IMR-90 (cell line): ENCODE results near the gene LCP1. TPM values are rescaled to one million over a fixed set of nuclear protein-coding genes. Genes with fewer than 3 reads are reported as not detected.

Source experiments
- ATAC-seq: fragments of 200-7000 bp; cut with Tn5 transposase; 2 replicates; pipeline ENCODE4 v1.9.1; 2020; ENCODE audit warnings: low read depth, mild to moderate bottlenecking, moderate library complexity
- BruUV-seq: library from RNA; stranded (reverse); fragments of 400-500 nt; replicated peaks from 2 replicates; lab custom pipeline; 2021; lab: Mats Ljungman, UMichigan
- CTCF ChIA-PET: fragments of 300-600 bp; formaldehyde crosslinking; extraction: SDS; loops from one replicate; lab custom pipeline; 2021; ENCODE audit warnings: antibody characterized with exemption; lab: Yijun Ruan, JAX
- POLR2A ChIA-PET: fragments of 300-600 bp; sonication (Branson Sonifier 250); formaldehyde crosslinking; loops from one replicate; lab custom pipeline; 2022; ENCODE audit warnings: antibody characterized with exemption; ENCODE audit not compliant: unreplicated experiment; lab: Charles Lee
- DNase-seq: peaks from one replicate; pipeline ENCODE4 v3.0.0; 2013
- H2AFZ ChIP-seq: replicated peaks from 2 replicates; pipeline ENCODE3; 2013; ENCODE audit warnings: low read length, mild to moderate bottlenecking; ENCODE audit not compliant: poor library complexity
- H2AK5ac ChIP-seq: 2 replicates; pipeline ENCODE4 v1.6.1; 2013; ENCODE audit warnings: low read depth, low read length, inconsistent platforms
- H2AK9ac ChIP-seq: replicated peaks from 2 replicates; pipeline ENCODE3; 2013; ENCODE audit warnings: mild to moderate bottlenecking, low read depth, low read length, moderate library complexity; ENCODE audit not compliant: poor library complexity
- H2BK120ac ChIP-seq: 2 replicates; pipeline ENCODE4 v1.6.1; 2013; ENCODE audit warnings: low read depth, low read length, inconsistent platforms
- H2BK15ac ChIP-seq: 3 replicates; pipeline ENCODE4 v1.6.1; 2013; ENCODE audit warnings: low read depth, low read length, inconsistent platforms
- H2BK20ac ChIP-seq: 2 replicates; pipeline ENCODE4 v1.6.1; 2013; ENCODE audit warnings: low read depth, mild to moderate bottlenecking, inconsistent platforms, low read length, moderate library complexity
- H2BK5ac ChIP-seq: 2 replicates; pipeline ENCODE4 v1.6.1; 2013; ENCODE audit warnings: mild to moderate bottlenecking, low read depth, low read length, inconsistent platforms; ENCODE audit not compliant: poor library complexity, severe bottlenecking
- H3K14ac ChIP-seq: replicated peaks from 2 replicates; pipeline ENCODE4 v1.6.1; 2013; ENCODE audit warnings: low read depth, low read length, inconsistent platforms
- H3K18ac ChIP-seq: 2 replicates; pipeline ENCODE4 v1.6.1; 2013; ENCODE audit warnings: low read depth, low read length, control low read depth
- H3K23ac ChIP-seq: 2 replicates; pipeline ENCODE4 v1.6.1; 2013; ENCODE audit warnings: low read depth, low read length, inconsistent platforms
- H3K27ac ChIP-seq: 2 replicates; pipeline ENCODE4 v1.5.1; 2013; ENCODE audit warnings: mild to moderate bottlenecking, control low read depth, low read length; ENCODE audit not compliant: insufficient read depth
- H3K27me3 ChIP-seq: 2 replicates; pipeline ENCODE4 v1.6.1; 2013; ENCODE audit warnings: low read length; ENCODE audit not compliant: control insufficient read depth, insufficient read depth
- H3K36me3 ChIP-seq: 2 replicates; pipeline ENCODE4 v1.6.1; 2013; ENCODE audit warnings: low read length, mixed read lengths; ENCODE audit not compliant: control insufficient read depth, insufficient read depth
- H3K4ac ChIP-seq: 2 replicates; pipeline ENCODE4 v1.6.1; 2013; ENCODE audit warnings: low read depth, low read length, inconsistent platforms
- H3K4me1 ChIP-seq: 2 replicates; pipeline ENCODE4 v1.6.1; 2013; ENCODE audit warnings: low read length, mixed read lengths; ENCODE audit not compliant: control insufficient read depth, insufficient read depth
- H3K4me2 ChIP-seq: 2 replicates; pipeline ENCODE4 v1.6.1; 2013; ENCODE audit warnings: low read depth, mild to moderate bottlenecking, control low read depth, low read length, moderate library complexity
- H3K4me3 ChIP-seq: 2 replicates; pipeline ENCODE4 v1.5.1; 2013; ENCODE audit warnings: low read depth, mild to moderate bottlenecking, control low read depth, low read length, moderate library complexity; ENCODE audit not compliant: insufficient read depth
- H3K56ac ChIP-seq: 2 replicates; pipeline ENCODE4 v1.6.1; 2013; ENCODE audit warnings: low read length, inconsistent platforms; ENCODE audit not compliant: insufficient read depth; ENCODE audit errors: extremely low read depth
- H3K79me1 ChIP-seq, 2 experiments: 2 replicates each; pipeline ENCODE4 v1.6.1; 2013; ENCODE audit warnings: low read length in 2 of 2, inconsistent platforms in 1 of 2, low read depth in 1 of 2
- H3K9ac ChIP-seq: 2 replicates; pipeline ENCODE4 v1.6.1; 2013; ENCODE audit warnings: low read depth, low read length, control low read depth
- H3K9me1 ChIP-seq: 2 replicates; pipeline ENCODE4 v1.6.1; 2013; ENCODE audit warnings: low read length, inconsistent platforms; ENCODE audit not compliant: insufficient read depth
- H3K9me3 ChIP-seq: 2 replicates; pipeline ENCODE4 v1.6.1; 2013; ENCODE audit warnings: low read length; ENCODE audit not compliant: control insufficient read depth, insufficient read depth
- H4K20me1 ChIP-seq: 2 replicates; pipeline ENCODE4 v1.6.1; 2013; ENCODE audit warnings: low read length, inconsistent platforms; ENCODE audit not compliant: insufficient read depth
- H4K5ac ChIP-seq: 2 replicates; pipeline ENCODE4 v1.6.1; 2013; ENCODE audit warnings: mild to moderate bottlenecking, low read depth, low read length, control low read depth
- H4K8ac ChIP-seq, 2 experiments: 2 replicates each; pipeline ENCODE4 v1.6.1; 2013; ENCODE audit warnings: low read depth in 2 of 2, low read length in 2 of 2, control low read depth in 1 of 2, inconsistent platforms in 1 of 2
- H4K91ac ChIP-seq: 2 replicates; pipeline ENCODE4 v1.6.1; 2013; ENCODE audit warnings: low read depth, low read length, inconsistent platforms; ENCODE audit not compliant: insufficient read depth
- BHLHE40 ChIP-seq: fragments of 150-350 bp; IDR thresholded peaks from 2 replicates; pipeline ENCODE4 v1.6.1; 2016; ENCODE audit warnings: mild to moderate bottlenecking, low read depth, low read length
- CEBPB ChIP-seq: IDR thresholded peaks from 2 replicates; pipeline ENCODE4 v1.6.1; 2012; ENCODE audit warnings: low read depth, low read length, improper control_type of control experiment
- CHD1 ChIP-seq: IDR thresholded peaks from 2 replicates; pipeline ENCODE4 v1.6.1; 2012; ENCODE audit warnings: low read depth, low read length, improper control_type of control experiment
- ELK1 ChIP-seq: fragments of 150-350 bp; IDR thresholded peaks from 2 replicates; pipeline ENCODE4 v1.6.1; 2016; ENCODE audit warnings: low read depth, mild to moderate bottlenecking, low read length, moderate library complexity, borderline replicate concordance
- FOS ChIP-seq: fragments of 150-350 bp; IDR thresholded peaks from 2 replicates; pipeline ENCODE4 v1.6.1; 2016; ENCODE audit warnings: low read depth, low read length
- MAFK ChIP-seq: IDR thresholded peaks from 2 replicates; pipeline ENCODE4 v1.6.1; 2012; ENCODE audit warnings: low read depth, low read length, improper control_type of control experiment
- MAZ ChIP-seq: IDR thresholded peaks from 2 replicates; pipeline ENCODE4 v1.6.1; 2012; ENCODE audit warnings: low read depth, mild to moderate bottlenecking, low read length, improper control_type of control experiment, moderate library complexity, borderline replicate concordance
- MXI1 ChIP-seq: IDR thresholded peaks from 2 replicates; pipeline ENCODE4 v1.6.1; 2012; ENCODE audit warnings: low read depth, mild to moderate bottlenecking, low read length, moderate library complexity, borderline replicate concordance
- NFE2L2 ChIP-seq: fragments of 150-350 bp; IDR thresholded peaks from 2 replicates; pipeline ENCODE4 v1.6.1; 2016; ENCODE audit warnings: low read depth, mild to moderate bottlenecking, low read length
- POLR2A ChIP-seq: IDR thresholded peaks from 2 replicates; pipeline ENCODE4 v1.6.1; 2012; ENCODE audit warnings: mild to moderate bottlenecking, low read depth, low read length
- RAD21 ChIP-seq: IDR thresholded peaks from 2 replicates; pipeline ENCODE4 v1.6.1; 2012; ENCODE audit warnings: low read length, improper control_type of control experiment
- RCOR1 ChIP-seq: IDR thresholded peaks from 2 replicates; pipeline ENCODE4 v1.6.1; 2012; ENCODE audit warnings: mild to moderate bottlenecking, low read length, improper control_type of control experiment; ENCODE audit not compliant: insufficient replicate concordance
- RFX5 ChIP-seq: IDR thresholded peaks from 2 replicates; pipeline ENCODE4 v1.8.0; 2012; ENCODE audit warnings: low read depth, mild to moderate bottlenecking, low read length, moderate library complexity
- SMC3 ChIP-seq: fragments of 150-350 bp; IDR thresholded peaks from 2 replicates; pipeline ENCODE4 v1.6.1; 2016; ENCODE audit warnings: low read depth, mild to moderate bottlenecking, antibody characterized with exemption, low read length, moderate library complexity
- USF2 ChIP-seq: fragments of 150-350 bp; IDR thresholded peaks from 2 replicates; pipeline ENCODE4 v1.6.1; 2017; ENCODE audit warnings: mild to moderate bottlenecking, antibody characterized with exemption, low read length, low read depth
- WGBS, 2 experiments: methylation state at CpG; one replicate each; pipeline versions ENCODE4 v1.1.5 to v1.1.7; 2013; ENCODE audit warnings: missing lambda C conversion rate in 2 of 2; ENCODE audit not compliant: insufficient read length in 1 of 2; ENCODE audit errors: extremely low coverage in 2 of 2; 5-methylcytosine and 5-hydroxymethylcytosine counted together
- dilution Hi-C: fragments of 300-500 bp; cut with HindIII; formaldehyde crosslinking; loops from one replicate; pipeline ENCODE4 v1.14.3; 2018; ENCODE audit warnings: low sequenced_read_pairs; ENCODE audit not compliant: unreplicated experiment
- in situ Hi-C: fragments of 300-500 bp; cut with MboI; formaldehyde crosslinking; loops from 3 replicates; pipeline ENCODE4 v1.14.3; 2019; ENCODE audit warnings: low sequenced_read_pairs, inconsistent platforms, mixed read lengths
- intact Hi-C: fragments of 100-400 bp; cut with micrococcal nuclease; formaldehyde crosslinking; loops from 2 replicates; pipeline ENCODE4 v1.10.0; 2022
- polyA plus RNA-seq, 3 experiments: library from polyadenylated mRNA; depleted of rRNA; stranded (reverse); fragments of >200 nt; gene quantifications; 2 replicates each; pipeline ENCODE4 v1.2.3, GENCODE V29; 2012; ENCODE audit warnings: low replicate concordance in 1 of 3
- total RNA-seq: library from RNA; depleted of rRNA; stranded (reverse); fragments of >200 nt; gene quantifications from 2 replicates; pipeline ENCODE4 v1.2.3, GENCODE V29; 2012
- TF ChIP-seq, protein P1 (sequence below): conservative IDR thresholded peaks from 2 replicates; pipeline ENCODE4 v1.5.1; 2012; ENCODE audit warnings: mild to moderate bottlenecking, low read depth, low read length, improper control_type of control experiment

LCP1 gene
- total and polyA plus RNA-seq, 2 of the 4 experiments (the other 2 are of a cell fraction): not detected

DNA sequence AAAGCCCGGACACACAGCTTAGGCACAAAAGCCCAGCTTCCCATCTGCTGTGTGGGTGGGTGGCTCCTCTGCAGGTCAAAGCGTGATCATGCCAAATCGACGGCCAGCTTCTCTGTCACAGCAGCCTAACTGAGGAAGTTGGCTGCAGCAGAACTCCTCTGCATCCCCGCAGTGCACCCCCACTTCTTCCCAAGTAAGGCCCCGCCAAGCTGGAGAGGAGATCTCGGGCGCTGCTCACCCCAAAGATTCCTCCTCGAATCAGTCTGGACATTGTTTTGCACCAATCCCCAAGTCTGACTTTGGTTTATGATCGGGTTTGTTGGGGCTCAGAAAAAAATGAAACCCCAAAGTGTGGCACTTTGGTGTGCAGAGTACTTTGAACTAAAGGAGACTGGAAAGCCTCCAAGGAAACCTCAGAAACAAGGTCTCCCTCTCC lies 57.4 kb downstream of the LCP1 start:
- Histone ChIP-seq H3K14ac (no peak overlapping the region), H2AFZ (no peak overlapping the region), H3K4me3 (no peak overlapping the region), H4K20me1 (no peaks in the 10 kb centered on the region), H3K27me3 (peaks cover 10% of the 10 kb centered on the region), H3K4me1 (no peaks in the 10 kb centered on the region), H2BK20ac (no peak overlapping the region), H3K23ac (no peak overlapping the region), H3K9me1 (no peaks in the 10 kb centered on the region), H3K56ac (no peak overlapping the region), H4K8ac (no peak overlapping the region), H3K27ac (no peak overlapping the region), H4K91ac (no peak overlapping the region), H3K4ac (no peak overlapping the region), H2BK5ac (no peak overlapping the region), H4K5ac (no peak overlapping the region), H2AK9ac (no peak overlapping the region), H3K9ac (no peak overlapping the region), H3K36me3 (no peaks in the 10 kb centered on the region), H2BK120ac (no peak overlapping the region), H2AK5ac (no peak overlapping the region), H3K79me1 (no peaks in the 10 kb centered on the region), H3K9me3 (no peaks in the 10 kb centered on the region), H3K18ac (no peak overlapping the region), H2BK15ac (no peak overlapping the region), H3K4me2 (no peak overlapping the region)
- no peak for TF ChIP-seq MAFK
- no peak for TF ChIP-seq CEBPB
- TF ChIP-seq MXI1: no peak
- no peak for TF ChIP-seq RCOR1
- TF ChIP-seq, protein P1, sequence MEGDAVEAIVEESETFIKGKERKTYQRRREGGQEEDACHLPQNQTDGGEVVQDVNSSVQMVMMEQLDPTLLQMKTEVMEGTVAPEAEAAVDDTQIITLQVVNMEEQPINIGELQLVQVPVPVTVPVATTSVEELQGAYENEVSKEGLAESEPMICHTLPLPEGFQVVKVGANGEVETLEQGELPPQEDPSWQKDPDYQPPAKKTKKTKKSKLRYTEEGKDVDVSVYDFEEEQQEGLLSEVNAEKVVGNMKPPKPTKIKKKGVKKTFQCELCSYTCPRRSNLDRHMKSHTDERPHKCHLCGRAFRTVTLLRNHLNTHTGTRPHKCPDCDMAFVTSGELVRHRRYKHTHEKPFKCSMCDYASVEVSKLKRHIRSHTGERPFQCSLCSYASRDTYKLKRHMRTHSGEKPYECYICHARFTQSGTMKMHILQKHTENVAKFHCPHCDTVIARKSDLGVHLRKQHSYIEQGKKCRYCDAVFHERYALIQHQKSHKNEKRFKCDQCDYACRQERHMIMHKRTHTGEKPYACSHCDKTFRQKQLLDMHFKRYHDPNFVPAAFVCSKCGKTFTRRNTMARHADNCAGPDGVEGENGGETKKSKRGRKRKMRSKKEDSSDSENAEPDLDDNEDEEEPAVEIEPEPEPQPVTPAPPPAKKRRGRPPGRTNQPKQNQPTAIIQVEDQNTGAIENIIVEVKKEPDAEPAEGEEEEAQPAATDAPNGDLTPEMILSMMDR: no peak
- no peak for TF ChIP-seq NFE2L2
- no peak for TF ChIP-seq CHD1
- no peak for TF ChIP-seq FOS
- no peak for TF ChIP-seq MAZ
- TF ChIP-seq ELK1: no peak
- no peak for TF ChIP-seq SMC3
- TF ChIP-seq POLR2A: no peak
- no peak for TF ChIP-seq RAD21
- TF ChIP-seq USF2: no peak
- no peak for TF ChIP-seq BHLHE40
- no peak for TF ChIP-seq RFX5
- ChIA-PET CTCF (no interaction called here), POLR2A (no interaction called here)
- 70% methylated on average over 4 of the region's 10 CpGs; no CpG with 5 or more reads in 1 of the 2 experiments for WGBS, 2 experiments
- in situ Hi-C loops (loop anchor here (10.0 kb wide), 1 partner anchor 500 kb away; no protein-coding TSS in a partner anchor), dilution Hi-C loops (no loop called here), intact Hi-C loops (no loop called here)
- ATAC-seq: no peak
- no TSS peak for BruUV-seq
- DNase-seq: no peak
